ACHN (cell line): ENCODE data around the gene CCNK.

Source experiments
- DNase-seq: peaks from one replicate; pipeline ENCODE4 v3.0.0-alpha.2; 2015
- in situ Hi-C: cut with HindIII; loops from 2 replicates; pipeline ENCODE4 v1.10.0; 2017; ENCODE audit warnings: low sequenced_read_pairs, low pct_ligation_motif_present, low pct_unique_long_range_greater_than_20kb

The CCNK gene

DNA sequence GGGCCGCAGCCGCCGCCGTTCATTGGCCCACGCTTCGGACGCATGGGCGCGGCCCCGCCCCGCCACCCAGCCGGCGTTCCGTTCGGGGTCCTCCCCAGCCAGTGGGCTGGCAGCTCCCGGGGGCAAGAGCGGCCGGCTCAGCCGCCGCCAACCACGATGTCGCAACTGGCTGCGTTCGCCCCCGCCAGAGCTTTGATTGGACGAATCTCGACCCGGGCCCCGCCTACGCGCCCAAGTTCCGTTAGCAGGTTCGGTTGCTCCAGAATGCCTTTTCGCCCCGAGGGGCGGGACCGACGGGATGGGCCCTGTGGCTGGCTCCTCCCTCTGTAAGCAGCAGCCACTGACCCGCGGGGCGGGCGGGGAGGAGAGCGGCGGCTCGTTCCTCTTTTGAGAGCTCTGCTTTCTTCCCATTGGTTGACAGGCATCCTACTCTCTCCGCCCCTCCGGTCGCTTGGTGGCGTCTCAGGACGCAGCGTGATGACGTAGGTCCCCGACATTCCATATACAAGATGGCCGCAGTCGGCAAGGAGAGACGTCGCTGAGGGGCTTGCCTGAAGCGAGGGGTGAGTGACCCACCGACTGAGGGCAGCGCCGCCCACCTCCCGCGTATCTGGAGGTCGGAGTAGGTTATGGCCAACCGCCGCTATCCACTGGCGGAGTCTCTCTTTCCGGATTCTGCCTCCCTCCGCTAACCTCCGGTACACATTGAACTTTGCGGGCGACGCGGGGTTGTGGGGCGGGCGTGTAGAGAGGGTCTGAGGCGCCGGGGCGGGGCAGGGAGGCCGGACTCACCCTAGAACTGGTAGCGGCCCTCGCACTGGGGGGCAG is at the start of gene CCNK:
CCNK (plus strand) TSS at position 493 of the 828 bp plus-strand sequence. CDS start 11,269 bp downstream, outside the sequence.
- peak; percentile 98 for DNase-seq
- in situ Hi-C loops = no loop called here

DNA sequence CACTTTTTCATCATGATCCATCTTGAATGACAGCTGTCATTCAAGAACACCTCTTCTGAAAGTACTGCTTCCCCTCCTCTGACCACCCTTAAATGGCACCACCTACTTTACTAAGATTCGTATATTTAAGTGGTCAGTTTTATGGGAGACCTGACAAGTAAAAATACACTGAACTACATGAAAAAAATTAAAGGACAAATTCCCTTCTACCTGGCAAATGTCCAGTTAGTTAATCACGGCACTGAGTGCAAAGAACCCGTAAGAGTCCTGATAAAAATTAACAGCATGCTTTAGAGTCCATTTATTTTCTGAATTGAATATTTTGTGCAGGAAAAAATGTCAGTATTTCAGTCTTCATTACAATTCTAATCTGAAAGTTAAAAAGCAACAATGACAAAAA is 49.2 kb upstream of the CCNK start:
- in situ Hi-C loops = no loop called here
- no peak for DNase-seq

DNA sequence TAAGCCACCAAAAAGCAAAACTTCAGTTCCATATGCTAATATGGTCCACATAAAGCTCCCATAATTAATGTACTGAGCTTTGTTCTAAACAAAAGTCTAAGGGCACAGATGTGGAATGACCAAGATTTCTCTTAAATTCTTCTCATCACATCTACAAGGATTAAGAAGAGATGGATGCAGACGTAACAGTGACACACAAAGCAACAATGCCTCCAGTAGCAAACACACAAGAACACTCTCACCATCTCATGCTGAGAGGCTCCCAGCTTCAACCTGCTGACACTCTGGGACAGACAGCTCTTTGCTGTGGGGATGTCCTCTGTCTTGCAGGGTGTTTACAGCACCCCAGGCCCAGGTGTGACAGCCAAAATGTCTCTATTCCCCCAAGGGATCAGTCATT is 48.7 kb upstream of the CCNK start:
- in situ Hi-C loops = no loop called here
- no peak for DNase-seq

DNA sequence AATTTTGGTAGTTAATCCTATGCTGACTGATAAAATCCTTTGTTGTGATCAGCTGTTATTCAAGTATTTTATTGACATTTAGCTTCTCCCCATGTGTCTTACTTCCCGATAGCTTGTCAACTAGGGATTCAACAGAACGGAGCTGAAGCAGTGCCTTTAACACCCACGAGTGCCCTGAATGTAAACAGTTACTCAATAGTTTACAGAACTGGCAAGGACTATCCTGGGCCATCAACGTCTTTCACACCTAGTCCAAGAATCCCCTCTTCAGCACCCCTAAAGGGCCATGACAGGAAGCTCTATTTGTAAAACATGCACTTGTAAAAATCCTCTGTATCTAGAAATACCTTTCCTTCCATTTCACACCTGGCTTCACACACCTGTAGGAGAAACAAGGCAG is 45.9 kb upstream of the CCNK start:
- in situ Hi-C loops = no loop called here
- no peak for DNase-seq

DNA sequence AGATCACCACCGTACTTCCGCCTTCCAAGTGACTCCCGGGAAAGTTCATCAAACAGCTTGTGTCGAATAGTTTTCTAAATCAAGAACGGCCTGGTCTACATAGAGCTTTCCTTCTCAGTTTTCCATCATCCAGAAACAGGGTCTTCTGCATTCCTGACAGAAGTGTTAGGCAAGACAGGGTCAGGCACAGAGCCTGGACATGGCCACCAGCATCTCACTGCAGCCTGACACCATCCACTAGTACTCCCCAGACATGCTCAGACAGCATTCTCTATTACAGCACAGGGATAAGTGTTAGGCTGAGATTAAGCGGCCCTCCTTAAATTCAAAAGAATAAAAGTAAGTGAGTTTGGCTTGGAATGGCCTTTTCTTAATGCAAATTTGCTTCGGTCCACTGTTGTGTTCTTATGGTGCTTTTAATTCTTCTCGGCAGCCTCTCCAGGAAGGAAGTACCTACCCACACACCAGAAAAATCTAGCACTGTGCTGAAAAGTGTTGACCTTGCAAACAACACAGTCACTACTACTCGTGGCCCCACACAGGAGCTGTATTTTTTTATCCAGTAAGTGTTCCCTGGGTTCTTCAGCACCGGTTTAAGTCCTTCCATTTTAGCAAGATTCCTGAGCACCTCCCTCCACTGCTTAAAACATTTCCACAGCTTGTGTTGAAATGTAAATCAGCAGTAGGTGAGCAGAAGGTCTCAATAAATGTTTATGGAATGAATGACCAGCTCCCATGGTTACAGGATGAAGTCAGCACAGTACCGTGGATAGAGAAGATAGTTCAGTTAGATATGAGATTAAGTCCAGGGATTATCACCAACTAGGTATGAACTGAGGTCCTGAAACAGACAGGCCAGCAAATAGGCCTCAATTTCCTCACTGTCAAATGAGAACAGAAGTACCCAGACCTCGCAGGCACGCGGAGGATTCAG is 44.7 kb upstream of the CCNK start:
- in situ Hi-C loops = no loop called here
- no peak for DNase-seq

DNA sequence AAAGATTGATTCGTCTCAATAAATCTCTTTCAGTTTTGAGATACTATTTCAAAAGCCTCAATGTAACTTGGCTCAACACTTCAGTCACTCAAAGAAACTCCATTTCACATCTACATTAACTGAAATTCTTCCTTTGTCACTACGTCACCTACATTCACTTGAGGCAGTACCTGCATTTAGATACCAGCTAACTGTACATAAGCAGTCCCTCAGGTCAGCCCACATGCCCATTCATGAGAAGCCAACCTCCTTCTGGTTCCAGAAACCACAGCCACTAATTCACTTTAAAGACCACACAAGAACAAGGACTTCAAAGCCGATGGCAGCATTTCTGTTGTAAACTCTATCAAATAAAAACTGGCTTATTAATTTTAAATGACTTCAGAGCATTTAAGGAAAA is 43.5 kb upstream of the CCNK start:
- in situ Hi-C loops = no loop called here
- DNase-seq = no peak

DNA sequence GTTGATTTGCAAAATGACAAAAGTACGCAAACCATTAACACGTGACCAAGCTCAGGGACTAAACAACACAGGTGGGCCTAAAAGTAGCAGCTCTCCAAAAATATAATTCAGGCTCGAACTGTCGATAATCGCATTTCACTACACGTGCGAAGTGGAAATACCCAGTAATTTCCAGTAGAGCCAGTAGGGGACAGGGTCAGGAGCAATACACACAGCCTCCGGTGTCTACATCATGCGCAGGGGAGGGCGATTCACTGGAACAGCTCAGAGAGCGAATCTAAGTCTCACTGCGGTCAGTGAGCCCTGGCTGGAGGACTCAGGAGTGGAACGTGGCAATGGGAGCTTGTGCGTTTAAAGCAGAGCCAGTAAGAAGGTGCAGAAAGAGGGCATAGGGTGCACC is 40.9 kb upstream of the CCNK start:
- DNase-seq = no peak
- in situ Hi-C loops = no loop called here

DNA sequence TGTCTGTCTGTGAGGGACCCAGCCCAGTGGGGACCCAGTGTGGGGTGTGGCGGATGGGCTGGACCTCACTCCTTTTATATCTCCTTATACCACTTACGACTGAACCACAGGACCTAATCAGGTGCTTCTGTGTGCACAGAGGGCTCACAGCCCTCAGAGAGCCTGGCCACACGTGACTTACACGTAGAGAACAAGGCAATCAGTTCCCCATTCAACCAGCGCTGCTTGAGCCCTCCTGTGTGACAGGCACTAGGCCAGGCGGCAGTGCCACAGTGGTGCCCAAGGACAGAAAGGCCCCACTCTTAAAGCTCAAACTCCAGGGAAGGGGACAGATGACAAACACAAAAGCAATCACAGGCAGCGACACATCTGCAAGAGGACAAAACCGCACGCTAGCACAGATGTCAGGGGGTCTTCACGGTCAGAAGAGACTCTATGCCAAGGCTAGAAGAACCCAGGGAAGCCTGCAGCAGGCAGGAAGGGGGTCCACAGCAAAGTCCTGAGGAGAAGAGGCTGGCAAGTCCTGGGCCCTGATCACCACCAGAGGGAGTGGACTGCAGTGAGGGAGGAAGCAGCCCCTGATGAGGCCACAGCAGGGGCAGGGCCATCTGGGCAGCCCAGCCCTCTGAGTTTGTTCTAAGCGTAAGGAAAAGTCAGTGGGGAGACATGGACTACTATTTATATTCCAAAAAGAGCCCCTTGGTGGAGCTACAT is 39.9 kb upstream of the CCNK start:
- in situ Hi-C loops = no loop called here
- DNase-seq = no peak

DNA sequence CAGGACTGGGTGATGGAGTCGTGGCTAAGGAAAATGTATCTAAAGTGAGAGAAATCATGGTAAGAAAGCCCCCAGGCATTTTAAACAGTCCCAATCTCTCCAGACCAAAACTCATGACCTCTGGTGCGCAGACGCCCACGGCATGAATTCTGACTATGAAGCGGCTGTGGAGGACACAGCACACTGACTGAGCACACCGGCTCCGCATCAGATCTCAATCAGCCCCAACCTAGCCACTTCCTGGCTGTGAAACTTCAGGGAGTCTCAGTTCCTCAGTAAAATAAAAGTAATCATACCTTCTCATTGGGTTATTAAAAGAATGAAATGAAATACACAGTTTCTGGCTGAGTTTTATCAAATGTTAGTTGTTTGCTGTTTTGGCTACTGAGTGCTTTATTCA is 39.3 kb upstream of the CCNK start:
- in situ Hi-C loops = no loop called here
- no peak for DNase-seq

DNA sequence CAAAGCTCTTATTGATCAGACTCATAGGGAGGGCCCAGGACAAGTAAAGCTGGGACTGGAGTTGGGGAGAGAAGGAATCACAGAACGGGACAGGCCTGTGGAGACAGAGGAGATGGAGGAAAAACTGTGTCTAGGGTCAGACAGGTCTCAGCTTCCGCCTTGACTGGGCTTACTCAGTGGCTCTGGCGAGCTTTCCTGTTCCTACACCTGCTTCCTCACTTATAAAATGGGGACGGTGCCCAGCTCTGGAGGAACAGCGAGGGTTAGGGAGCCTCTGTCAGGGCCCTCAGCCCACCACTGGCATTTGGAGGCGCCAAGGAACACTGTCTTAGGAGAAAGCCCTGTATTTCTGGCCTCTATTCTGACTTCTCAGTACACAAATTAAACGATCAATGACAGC is 35.3 kb upstream of the CCNK start:
- no peak for DNase-seq
- in situ Hi-C loops = no loop called here

DNA sequence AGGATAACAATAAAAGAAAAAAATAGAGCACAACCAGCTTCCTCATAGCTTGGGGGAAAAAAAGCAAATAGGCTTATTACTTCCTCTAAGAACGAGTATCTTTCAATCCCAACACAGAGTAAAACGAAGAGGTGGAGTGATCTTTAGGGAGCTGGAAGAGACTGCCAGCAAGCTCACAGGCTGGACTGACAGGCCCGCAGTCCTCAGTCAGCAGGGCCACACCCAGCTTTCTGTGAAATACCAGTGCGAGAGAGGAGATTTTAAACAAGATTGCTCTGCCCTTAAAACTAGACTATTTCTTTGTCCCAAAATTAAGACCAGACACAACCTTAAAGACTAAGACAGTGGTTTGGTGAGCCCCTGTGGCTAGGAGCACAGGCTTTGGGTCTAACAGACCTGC is 33.5 kb upstream of the CCNK start:
- DNase-seq = no peak
- in situ Hi-C loops = no loop called here

DNA sequence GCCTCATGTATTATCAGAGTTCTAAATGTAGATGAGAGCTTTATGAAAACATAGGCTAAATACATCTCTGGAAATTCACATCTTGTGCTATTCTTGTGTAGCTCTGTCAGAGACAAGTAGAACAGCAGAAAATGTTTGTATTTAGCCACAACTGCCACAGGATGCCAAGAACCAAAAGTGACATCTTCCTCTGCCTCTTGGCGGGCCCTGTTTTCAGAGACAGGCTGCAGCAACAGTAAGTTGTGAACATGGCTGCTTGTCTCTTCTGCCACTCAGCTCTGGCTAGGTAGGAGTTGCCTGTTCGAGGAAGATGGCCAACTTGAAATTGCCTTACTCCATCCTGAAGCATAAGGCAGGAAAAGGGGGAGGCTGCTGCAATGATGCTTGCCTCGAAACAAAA is 30.9 kb upstream of the CCNK start:
- no peak for DNase-seq
- in situ Hi-C loops = no loop called here

DNA sequence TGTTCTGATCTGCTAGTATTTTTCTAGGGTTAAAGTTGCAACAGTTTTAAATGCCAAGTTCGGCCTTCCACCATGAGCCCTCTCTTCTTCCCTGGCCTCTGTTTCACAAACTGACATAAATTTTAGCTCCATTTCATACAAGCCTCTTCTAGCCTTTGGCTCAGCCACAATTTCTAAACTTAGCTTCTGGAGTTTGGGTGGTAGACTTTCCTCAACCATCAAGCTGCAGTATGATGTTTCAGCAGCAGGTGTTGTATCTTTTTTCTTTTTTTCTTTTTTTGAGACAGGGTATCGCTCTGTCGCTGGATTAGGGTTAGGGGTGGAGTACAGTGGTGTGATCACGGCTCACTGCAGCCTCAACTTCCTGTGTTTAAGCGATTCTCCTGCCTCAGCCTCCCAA is 30.0 kb upstream of the CCNK start:
- no peak for DNase-seq
- in situ Hi-C loops = no loop called here

DNA sequence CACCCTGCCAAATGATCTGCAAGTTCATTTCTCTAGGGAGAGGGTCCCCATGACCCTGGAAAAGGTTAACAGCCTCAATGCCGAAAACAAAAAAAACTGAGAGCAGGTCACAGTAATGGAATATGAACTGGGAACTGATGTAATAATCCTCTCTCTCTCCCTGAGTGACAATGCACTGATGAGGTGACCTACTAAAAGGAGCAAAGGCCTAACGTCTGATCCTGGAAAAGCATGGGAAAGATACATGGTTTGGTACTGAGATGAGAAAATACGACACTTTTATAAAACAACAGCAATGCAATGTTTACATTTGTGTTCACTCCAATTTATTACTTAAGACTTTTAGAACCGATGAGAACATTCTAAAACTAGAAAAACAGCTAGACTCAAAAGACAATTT is 28.2 kb upstream of the CCNK start:
- in situ Hi-C loops = no loop called here

DNA sequence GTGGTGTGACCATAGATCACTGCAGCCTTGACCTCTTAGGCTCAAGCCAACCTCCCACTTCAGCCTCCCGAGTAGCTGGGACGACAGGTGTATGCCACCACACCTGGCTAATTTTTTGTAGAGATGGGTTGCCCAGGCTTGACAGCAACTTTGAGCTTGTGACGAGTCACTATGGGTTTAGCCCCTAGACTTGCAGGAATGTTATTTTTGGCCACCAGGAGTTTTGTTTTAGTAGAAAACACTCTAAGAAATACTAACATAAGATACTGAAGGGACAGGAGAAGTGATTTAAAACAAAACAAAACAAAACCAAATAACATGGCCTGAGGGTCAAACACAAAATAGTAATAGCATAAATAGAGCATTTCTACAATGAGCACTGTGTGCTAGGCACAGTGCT is 27.0 kb upstream of the CCNK start:
- DNase-seq = no peak
- in situ Hi-C loops = no loop called here

More for the DNA sequence above, 28.2 kb upstream of the CCNK start:
- DNase-seq = no peak

DNA sequence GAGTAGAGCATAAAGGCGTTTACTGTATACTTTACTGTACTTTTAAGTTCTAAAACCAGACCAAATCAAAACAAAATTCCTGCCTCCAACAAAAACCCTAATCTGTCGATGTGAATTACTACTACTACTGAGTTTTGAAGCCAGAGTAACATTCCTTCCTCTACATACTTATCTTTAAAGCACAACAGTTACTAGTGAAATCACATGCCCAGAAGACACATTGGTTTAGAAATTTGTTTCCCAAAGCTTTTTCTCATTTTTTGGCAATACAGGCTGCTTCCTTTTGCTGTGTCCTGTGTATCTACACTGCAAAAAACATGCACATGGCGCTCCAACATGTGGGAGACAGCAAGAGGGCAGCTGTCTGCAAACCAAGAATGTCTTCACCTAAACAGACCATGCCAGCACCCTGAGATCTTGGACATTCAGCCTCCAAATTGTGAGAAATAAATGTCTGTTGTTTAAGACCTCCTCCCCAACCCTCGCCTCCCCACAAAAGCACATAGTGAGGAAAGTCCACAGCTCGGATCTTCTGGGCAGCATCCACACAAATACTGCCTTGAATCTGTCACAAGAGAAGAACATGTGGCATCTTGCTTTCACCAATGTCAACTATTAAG is 21.6 kb upstream of the CCNK start:
- no peak for DNase-seq
- in situ Hi-C loops = no loop called here

DNA sequence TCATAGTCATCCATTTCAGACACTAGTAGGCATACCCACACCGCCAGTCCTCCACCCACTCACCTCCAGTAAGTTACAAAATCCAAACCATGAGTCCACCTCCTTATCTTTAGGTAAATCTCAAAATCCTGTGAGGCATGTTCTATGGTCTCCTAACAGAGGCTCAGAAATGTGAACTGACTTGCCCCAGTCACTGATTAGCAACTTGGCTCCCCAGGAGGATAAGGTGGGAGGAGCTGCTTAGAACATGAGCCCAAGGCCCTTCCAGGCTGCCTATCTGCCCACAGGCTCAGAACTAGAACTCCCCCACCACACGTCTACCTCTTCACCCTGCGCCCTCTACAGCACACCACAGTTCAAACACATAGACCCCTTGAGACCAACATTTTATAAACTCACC is 20.4 kb upstream of the CCNK start:
- in situ Hi-C loops = no loop called here
- DNase-seq = no peak

DNA sequence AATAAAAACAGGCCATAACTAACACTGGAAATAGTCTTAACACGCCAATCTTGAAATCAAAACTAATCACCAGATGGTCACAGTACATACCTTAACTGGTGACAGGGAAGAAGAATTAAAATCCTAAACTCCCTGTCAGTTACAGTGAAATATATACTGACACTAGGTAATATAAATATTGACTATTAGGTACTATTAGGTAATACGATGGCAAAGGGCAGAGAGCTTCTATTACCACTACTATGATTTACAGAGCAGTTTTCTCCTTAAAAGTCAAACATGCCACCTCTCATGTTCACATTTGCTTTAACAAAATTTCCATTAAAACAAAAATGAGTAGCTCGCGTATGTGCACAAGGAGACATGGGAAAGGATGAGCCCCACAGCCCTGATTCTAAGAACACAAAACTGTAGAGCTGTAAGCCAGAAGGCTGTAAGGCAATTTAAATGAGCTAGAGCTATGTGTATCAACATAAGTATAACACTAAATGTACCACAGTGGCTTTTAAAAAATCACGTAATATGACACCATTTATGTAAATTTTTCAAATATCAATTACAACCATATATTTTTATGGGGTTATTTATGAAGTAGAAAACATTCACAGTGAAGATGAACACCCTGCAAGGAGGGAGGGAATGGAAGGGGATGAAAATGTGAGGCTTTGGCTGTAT is 19.7 kb upstream of the CCNK start:
- DNase-seq = no peak
- in situ Hi-C loops = no loop called here
